GM19468 (cell line): ENCODE results near the gene SLC22A14.
"Not testable (repeated sequence)": the region's sequence is repeated elsewhere in the genome, so short reads cannot be mapped to it uniquely, and the experiment has no call there.

Source experiments
- ATAC-seq: cut with Tn5 transposase; IDR thresholded peaks from one replicate; pipeline ENCODE4 v1.9.1; 2021; ENCODE audit warnings: mild to moderate bottlenecking, moderate library complexity, moderate number of reproducible peaks; ENCODE audit not compliant: unreplicated experiment; ENCODE audit errors: extremely low read depth

Gene SLC22A14

DNA sequence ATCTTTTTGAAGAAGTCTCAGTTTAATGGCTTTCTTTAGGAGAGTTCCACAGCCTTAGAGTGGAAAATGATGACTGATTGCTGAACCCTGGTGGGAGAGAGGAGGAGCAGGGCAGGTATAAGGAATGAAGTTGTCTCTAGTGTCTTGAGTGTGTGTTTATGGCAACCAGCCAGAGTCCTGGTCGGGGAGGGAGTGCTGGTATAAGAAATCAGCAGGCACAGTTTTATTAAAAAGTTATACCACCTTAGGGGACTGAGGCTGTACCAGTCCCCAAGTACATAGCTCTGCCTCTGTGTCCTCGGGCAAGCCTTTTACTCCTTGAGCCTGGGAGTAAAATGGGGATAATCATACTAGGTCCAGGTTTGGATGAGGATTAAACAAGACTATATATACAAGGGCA lies 29.8 kb downstream of the SLC22A14 start:
- ATAC-seq, result no peak

DNA sequence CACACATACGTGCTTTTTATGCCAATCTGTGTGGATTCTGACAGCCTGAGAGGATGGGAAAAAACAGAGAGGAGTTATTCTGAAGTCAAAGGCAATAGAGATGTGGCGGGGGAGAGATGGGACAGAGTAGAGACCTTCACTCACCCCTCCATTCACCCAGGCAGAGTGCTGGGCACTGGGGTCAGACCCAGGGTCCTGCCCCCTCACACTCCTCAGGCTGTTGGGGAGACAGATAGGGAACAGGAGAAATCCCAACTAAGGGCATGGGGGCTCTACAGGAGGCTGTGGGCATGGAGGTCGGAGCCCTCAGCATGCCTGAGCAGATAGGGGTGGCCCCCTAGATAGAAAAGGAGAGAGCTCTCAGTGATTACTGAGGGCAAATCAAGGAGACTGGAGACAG lies 30.3 kb downstream of the SLC22A14 start:
- no peak for ATAC-seq

DNA sequence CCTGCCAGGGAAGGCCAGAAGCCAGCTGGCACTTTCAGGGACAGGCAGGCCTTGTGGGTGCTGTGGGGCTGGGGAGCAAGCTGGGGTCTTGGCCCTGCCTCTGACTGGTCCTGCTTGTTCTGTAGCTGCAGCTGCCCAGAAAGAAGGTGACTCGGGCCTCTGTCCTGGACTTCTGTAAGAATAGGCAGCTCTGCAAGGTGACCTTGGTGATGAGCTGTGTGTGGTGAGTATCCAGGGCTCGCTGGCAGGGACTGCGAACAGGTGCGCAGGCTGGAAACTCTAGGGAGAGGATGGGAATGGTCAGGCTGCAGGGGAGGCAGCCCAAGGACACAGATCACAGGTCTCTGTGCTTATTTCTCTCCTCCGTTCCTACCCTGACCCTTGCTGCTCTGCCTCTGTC lies 31.2 kb downstream of the SLC22A14 start:
- ATAC-seq, result no peak

DNA sequence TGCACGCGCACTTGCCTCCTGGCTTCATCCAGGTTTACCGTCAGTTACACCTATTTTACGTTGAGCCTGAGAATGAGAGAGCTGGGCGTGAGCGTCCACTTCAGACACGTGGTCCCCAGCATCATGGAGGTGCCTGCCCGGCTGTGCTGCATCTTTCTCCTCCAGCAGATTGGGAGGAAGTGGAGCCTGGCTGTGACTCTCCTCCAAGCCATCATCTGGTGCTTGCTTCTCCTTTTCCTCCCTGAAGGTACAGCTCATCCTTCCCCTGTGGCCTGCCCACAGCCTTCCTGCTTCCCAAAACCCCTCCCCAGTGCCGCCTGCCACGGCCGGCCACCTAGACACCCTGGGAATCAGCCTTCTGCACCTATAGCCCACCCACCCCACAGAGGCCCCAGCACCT lies 31.6 kb downstream of the SLC22A14 start:
- no peak for ATAC-seq

DNA sequence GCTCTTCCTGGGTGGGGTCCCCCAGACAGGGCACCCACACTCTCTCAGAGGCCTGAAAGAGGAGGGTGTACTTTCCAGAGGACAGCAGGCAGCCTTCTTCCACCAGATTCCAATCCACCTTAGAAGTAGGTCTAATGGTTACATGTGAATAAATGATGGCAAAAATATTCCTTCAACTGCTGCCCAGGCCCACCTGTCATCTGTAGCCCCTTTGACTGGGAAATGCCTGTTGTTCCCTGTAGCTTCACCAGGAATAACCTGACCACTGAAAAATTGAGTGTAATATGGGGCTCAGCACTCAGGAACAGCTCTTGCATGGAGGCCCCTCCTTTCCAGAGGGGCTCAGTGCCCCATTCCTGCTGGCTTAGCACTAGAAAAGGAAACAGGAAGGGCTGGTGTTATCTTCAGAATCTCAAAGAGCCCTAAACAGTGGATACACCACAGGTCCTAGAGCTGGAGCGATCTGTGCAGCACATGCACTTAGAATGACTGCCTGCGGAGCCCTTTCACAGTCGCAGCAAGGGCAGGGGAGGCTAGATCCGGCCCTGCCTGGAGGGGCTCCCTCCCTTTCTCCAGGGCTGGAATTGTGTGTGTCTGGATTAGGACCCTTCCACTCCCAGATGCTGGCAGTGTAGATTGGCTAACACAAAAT lies 32.1 kb downstream of the SLC22A14 start:
- ATAC-seq, result no peak

DNA sequence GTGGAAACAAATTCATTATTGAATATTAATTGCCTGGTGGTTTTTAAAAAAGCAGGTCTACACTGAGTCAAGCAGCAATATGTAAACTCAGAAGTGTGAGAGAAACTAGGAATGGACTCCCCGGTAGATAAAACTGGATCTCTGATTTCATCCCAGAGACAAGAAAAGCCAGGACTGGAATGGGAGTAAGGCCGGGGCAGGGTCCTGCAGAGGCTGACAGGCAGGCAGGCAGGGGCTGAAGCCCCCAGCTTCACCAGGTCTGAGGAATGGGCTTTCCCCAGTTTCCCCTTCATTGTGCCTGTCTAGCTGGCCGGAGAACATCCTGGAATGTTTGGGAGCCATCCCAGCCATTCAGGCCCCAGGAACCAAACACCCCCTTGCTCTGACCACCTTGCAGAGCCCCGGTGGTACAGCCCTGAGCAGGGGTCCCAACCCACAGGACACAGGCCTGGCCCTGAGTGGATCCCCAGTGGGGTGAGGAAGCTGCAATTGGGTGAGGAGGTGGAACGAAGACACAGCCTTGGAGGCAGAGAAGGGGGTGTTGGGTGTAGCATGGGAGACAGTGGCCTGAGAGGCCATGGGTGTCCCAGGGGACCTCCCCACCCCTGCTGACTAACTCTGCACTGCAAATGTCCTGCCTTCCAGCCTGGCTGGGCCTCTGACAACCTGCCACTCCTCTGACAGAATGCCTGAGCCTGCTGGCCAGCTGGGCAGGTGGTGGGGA lies 32.8 kb downstream of the SLC22A14 start:
- no peak for ATAC-seq

DNA sequence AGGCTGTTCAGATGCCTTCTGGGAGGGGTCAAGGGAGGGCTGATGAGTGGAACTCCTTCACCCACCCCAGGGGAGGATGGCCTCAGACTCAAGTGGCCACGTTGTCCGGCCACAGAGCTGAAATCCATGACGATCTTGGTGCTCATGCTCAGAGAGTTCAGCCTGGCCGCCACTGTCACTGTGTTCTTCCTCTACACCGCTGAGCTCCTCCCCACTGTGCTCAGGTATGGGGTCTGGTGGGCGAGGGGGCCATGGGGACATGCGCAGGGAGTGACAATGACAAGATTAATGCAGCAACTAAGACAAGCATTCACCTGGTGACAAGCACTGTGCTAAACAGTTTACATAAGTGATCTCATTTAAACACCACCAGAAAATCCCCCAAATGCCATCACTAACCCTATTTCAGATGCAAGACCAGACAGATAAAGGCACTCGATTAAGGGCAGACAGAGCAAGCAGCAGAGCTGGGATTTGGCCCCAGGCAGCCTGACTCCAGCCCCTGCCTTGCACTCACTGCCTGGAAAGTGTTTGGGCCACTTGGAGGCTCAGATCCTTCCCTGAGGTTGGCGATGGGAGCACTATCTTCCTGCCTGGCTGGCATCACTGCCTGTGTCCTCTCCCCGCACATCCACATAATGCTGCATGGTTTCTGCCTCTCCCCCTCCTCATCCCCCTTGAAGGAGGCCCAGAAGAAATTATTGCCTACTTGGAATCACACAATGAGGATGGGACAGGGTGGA lies 33.6 kb downstream of the SLC22A14 start:
- no peak for ATAC-seq

DNA sequence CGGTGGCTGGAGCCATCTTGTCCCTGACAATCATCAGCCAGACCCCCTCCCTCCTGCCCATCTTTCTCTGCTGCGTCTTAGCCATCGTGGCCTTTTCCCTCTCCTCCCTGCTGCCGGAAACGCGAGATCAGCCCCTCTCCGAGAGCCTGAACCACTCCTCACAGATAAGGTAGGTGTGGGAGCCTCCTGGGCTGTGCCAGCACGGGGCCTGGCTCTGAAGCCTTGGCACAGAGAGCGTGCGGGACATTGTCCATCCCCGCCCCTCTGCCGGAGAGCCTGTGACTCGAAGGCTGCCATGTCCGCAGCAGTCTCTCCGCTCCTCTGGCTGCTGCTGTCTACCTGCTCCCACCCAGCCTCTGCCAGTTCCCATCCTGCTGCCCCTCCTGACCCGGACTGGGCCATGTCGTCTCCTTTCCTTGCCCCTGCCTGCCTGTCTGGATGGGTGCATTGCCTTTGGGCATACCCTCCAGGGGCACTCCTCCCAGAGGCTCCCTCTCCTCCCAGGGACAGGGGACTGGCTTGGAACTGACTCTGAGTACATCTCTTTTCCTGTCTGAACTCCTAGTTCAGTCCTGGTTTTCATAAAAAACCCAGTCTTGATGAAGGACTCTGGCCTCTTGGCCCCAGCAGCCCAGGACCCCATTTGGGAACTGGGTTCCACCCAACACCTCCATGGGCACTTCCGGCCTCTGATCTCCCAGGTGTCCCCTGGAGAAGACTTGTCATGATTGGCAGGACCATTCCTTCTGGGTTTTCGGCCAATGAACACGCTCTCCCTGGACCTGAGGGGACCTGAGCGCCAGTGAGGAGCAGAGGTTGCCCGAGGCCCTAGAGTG lies 34.5 kb downstream of the SLC22A14 start:
- ATAC-seq, result no peak

DNA sequence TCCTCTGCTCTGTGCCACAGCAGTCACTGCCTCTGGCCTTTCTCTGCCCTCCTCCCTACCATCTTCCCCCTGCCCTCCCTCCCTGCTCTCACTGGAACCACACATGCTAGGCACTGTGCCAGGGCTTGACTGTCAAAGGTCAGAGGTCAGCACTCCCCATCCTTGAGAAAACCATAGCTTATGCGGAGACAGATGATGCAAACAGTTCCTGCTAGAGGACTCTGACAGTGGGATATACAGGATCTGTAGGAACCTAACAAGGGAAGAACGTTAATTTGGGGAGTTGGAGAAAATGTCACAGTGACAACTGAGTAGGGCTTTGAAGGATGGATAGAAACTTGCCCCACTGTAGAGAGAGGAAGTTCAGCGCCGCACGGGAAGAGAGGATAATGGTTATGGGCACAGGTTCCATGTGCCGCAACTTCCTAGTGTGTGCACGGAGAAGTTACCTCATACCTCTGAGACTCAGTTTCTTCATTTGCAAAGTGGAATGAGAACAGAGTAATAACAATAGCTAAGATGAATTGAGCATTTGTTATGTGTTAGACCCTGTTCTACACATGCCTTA lies 35.2 kb downstream of the SLC22A14 start:
- no peak for ATAC-seq

DNA sequence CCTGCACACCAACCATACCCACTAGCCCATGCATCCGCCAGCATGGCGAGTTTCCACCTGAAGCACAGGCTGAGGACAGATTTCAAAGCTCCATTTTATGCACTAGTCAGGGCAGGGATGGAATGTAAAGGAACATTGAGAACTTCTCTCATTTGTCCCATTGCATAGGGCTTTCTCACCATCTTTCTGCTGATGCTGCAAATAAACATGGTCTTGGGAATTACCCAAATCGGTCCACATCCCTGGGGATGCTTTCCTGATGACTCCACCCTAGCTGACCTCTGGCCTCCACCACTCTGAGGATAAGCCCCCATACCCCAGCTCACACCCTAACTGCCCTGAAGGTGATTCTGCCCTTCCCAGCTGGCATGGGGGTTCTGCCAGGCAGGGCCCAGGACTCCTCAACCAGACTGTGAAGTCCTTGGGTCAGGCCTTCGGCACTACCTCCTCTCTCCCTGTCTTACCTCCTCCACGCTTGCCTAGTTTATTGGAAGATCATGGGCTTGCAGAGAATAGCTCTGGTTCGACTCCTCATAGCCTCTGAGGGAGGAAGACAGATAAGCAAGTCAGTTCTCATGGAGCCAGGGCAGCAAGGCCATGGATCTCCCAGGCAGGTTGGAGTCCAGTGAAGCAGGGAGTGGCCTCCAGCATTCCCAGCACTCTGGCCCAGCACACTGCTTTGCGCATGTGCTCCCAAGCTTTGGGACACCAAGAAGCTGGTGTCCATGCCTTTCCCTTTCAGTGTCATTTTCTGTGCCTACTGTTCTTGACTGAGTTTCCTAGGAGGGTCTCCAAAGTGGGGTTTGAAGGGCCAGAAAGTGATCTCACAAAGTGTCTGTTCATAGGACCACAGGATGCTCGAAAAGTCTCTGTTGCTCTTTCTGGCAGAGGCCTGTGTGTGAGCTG lies 36.9 kb downstream of the SLC22A14 start:
- no peak for ATAC-seq

DNA sequence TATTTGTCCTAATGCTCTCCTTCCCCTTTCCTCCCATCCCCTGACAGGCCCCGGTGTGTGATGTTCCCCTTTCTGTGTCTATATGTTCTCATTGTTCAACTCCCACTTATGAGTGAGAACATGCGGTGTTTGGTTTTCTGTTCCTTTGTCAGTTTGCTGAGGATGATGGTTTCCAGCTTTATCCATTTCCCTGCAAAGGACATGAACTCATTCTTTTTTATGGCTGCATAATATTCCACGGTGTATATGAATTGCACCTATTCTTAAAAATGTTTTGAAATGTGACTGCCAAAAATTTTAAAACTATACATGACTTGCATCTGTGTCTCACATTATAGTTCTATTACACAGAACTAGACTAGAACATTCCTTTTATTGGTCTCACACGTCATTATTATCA lies 38.5 kb downstream of the SLC22A14 start:
- not testable (repeated sequence) for ATAC-seq

DNA sequence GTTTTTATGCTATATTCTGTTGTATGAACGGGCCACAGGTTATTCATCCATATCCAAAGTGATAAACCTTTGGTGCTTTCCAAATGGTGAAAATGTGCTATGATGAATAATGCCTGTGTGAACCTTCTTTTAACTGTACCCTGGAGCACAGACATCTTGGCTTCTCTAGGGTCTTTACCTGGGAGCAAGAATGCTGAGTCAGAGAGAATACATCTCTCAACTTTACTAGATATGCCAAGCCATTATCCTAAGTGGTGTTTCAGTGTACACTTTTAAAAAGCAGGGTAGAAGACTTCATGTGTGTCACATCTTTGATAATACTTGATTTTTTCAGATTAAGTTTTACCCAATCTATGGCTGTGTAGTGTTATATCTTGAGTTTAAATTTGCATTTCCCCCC lies 41.0 kb downstream of the SLC22A14 start:
- ATAC-seq, result no peak

DNA sequence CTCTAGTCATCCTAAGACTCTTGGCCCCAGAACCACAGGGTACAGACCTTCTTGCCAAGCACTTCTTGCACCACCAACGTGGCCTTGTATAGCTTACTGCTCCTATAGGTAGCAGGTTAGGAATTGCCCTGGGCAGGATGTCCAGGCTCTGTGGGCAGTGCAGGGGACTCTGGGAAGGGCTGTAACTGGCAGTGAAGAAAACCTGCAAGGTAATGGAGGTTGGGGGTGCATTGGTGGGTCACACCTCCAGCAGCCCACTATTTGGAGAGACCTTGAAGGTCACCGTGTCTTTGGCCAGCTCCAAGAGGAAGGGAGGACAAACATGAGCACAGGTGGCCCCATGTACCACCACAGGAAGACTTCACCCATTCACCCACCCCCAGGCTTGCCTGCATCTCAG lies 43.2 kb downstream of the SLC22A14 start:
- ATAC-seq, result no peak

DNA sequence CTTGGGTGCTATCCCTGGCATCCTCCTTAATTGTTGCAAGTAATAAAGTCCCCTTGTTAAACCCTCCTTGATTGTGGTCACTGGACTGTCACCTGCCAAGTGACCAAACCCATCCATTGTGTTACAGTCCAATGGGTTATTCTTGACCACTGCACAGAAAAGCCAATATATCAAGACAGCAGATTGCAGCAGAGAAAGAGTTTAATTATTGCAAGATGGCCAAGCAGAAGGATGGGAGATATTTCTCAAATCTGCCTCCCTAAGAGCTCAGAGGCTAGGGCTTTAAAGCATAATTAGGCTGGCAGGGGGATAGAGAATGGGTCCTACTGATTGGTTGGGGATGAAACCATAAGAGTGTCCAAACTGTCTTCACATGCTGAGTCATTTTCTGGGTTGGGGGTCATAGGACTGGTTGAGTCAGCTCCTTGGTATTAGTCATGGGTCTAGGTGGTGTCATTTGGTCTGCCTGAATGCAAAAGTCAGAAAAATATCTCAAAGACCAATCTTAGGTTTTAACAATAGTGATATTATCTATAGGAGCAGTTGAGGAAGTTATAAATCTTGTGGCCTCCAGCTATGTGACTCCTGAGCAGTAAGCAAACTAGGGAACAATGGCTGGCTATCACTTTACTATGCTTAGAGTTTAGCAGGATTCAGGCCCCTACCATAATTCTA lies 45.4 kb downstream of the SLC22A14 start:
- no peak for ATAC-seq

DNA sequence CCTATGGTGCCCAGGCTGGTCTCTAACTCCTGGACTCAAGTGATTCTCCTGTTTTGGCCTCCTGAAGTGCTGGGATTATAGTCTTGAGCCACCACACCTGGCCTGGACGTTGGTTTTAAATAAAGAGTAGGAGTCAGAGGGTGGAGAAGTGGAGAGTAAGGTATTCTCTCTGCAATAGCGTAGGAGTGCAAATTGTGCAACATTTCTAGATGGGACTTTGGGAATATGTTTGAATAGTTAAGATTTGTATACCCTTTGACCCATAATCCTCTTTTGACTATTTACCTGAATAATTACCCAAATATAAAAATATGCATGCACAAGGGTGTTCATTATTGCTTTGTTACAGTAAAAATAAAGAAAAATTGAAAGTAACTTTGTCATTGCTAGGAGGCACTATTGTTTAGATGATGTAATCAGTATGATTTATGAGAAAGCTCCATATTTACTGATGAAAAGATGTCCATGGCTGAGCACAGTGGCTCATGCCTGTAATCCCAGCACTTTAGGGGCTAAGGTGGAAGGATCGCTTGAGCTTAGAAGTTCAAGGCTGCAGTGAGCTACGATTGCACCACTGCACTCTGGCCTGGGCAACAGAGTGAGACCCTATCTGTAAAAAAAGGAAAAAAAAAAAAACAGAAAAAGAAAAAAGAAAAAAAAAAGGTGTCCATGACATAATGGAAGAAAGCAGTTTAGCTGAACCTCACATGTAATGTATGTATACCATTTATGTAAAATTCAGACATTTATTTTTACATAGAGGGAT lies 49.3 kb downstream of the SLC22A14 start:
- no peak for ATAC-seq

DNA sequence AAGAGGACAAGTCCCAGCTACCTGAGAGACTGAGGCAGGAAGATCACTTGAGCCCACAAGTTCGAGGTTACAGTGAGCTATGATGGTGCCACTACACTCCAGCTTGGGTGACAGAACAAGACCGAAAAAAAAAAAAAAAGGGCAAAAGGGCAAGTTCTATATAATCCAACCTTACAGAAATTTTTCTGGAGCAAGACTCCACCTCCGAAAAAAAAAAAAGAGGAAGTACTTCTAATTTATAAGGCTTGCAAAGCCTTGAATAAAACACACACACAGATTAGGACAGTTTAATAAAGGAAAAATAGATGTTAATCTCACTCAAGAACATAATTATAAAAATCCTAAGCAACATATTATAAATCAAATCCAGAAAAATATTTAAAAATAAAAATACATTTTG lies 50.1 kb downstream of the SLC22A14 start:
- no peak for ATAC-seq

DNA sequence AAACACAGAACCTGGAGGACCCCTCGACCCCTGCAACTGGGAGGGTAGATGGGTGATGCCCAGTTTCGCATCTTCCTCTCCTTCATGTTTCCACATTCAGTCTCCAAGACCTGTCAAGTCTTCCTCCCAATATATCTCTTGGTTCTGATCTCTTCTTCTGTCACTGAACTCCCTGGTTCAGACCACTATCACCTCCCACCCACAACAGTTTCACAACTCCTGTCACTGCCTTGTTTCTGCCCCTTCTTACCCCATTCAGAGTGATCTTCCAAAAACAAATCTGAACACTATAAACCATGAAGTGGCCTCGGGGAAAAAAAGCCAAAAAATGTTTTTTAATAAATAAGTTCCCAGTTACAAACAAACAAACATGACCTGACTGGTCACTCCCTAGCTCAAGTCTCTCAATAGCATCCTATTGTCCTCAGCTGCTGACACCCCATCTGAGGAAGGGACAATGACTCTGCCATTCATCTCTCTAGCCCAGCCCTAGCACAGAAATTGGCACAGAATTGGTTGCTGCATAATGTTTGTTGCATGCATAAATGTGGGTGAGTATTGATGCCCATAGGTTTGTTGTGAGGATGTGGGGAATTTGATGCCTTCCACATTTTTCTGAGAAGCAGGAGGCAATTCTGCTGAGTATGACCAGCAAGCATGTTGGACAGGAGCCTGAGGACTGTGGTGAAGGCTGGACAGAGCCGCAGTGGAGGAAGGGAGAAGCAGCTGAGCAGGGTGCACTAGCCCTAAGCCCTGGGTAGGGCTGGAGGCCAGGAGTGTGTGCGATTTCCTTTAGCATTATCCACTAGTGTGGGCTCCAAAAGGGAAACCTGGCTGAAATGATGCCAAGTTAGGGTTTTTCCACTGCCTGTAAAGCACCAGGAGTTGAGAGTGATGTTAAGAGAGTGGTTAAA lies 52.3 kb downstream of the SLC22A14 start:
- ATAC-seq, result no peak
